ENCODE data around the gene SMAP1. TPM values are rescaled to one million over a fixed set of nuclear protein-coding genes. Genes with fewer than 3 reads are reported as not detected.

Gene SMAP1
- total and polyA plus RNA-seq, 4 donors, result 32.5 to 67.8 (median 47.6) TPM

DNA sequence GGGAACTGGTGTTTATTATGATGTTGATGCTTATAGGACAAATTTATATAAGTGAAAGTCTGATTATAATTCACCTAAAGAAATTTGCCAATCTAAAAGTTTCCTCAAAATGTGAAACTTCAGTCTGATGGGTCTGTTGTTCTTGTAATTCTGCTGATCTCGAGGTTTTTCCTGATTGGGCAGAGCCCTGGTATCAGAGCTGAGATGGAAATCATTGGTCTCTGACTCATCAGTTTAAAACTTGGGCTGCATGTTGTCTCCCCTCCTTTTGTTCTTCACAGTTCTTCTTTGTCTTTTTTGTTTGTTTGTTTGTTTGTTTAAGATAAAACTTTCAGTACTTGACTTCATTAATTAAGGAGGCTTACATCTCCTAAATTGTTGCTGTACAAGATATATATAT is 5.9 kb downstream of the SMAP1 start:
- WGBS (ENCODE audit: insufficient coverage), result 80% methylated on average over 1 of the region's 1 CpG
- DNase-seq (ENCODE audit: low read depth in 4 of 6, low spot score in 6 of 6), result no peak
- no peaks in the 10 kb centered on the region for H3K9me3 ChIP-seq (ENCODE audit: control insufficient read depth, insufficient read depth, low read length)

DNA sequence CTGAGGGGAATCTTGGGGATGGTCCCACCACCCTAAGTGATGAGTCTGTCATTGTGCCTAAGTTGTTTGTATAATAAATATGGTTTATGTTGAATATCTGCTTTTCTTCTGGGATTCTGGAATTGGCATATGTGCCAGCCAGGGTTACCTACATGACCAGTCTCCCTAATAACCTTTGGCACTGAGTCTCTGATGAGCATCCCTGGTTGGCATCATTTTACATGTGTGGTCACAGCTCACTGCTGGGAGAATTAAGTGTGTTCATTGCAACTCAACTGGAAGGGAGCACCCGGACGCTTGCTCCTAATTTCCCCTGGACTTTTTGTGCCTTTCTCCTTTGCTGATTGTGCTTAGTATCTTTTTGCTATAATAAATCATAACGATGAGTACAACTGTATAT is 8.1 kb downstream of the SMAP1 start:
- WGBS (ENCODE audit: insufficient coverage), result no CpG with 5 or more reads among the region's 3 CpGs
- H3K27me3 ChIP-seq (ENCODE audit: control insufficient read depth, insufficient read depth, low read length), result no peaks in the 10 kb centered on the region
- DNase-seq (ENCODE audit: low read depth in 4 of 6, low spot score in 6 of 6), result no peak
- no peak overlapping the region for H3K27ac ChIP-seq (ENCODE audit: low read depth, low read length)
- H3K36me3 ChIP-seq (ENCODE audit: control insufficient read depth, insufficient read depth, low read length), result no peaks in the 10 kb centered on the region
- H3K4me1 ChIP-seq (ENCODE audit: control insufficient read depth, insufficient read depth, low read length), result no peaks in the 10 kb centered on the region
- no peaks in the 10 kb centered on the region for H3K9me3 ChIP-seq (ENCODE audit: control insufficient read depth, insufficient read depth, low read length)
- no peak overlapping the region for H3K4me3 ChIP-seq (ENCODE audit: low read depth, low read length)

More for the DNA sequence above, 5.9 kb downstream of the SMAP1 start:
- Histone ChIP-seq H3K4me3 (ENCODE audit: low read depth, low read length) (no peak overlapping the region), H3K36me3 (ENCODE audit: control insufficient read depth, insufficient read depth, low read length) (no peaks in the 10 kb centered on the region), H3K27me3 (ENCODE audit: control insufficient read depth, insufficient read depth, low read length) (no peaks in the 10 kb centered on the region), H3K27ac (ENCODE audit: low read depth, low read length) (no peak overlapping the region), H3K4me1 (ENCODE audit: control insufficient read depth, insufficient read depth, low read length) (no peaks in the 10 kb centered on the region)

DNA sequence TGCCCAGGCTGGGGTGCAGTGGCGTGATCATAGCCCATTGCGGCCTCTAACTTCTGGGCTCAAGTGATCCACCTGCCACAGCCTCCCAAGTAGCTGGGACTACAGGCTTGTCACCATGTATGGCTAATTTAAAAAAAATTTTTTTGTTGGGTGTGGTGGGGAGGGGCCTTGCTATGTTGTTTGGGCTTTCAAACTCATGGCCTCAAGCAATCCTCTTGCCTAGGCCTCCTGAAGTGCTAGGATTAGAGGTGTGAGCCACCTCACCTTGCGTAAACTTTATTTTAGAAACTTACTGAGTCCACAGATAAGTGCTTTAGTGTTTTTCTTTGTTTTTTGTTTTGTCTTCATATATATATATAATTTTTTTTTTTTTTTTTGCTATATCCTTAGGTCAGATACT is 9.1 kb downstream of the SMAP1 start:
- Histone ChIP-seq H3K4me1 (ENCODE audit: control insufficient read depth, insufficient read depth, low read length) (no peaks in the 10 kb centered on the region), H3K27ac (ENCODE audit: low read depth, low read length) (no peak overlapping the region), H3K36me3 (ENCODE audit: control insufficient read depth, insufficient read depth, low read length) (no peaks in the 10 kb centered on the region), H3K4me3 (ENCODE audit: low read depth, low read length) (no peak overlapping the region), H3K27me3 (ENCODE audit: control insufficient read depth, insufficient read depth, low read length) (no peaks in the 10 kb centered on the region), H3K9me3 (ENCODE audit: control insufficient read depth, insufficient read depth, low read length) (no peaks in the 10 kb centered on the region)
- DNase-seq (ENCODE audit: low read depth in 4 of 6, low spot score in 6 of 6), result no peak
- 100% methylated on average over 2 of the region's 3 CpGs for WGBS (ENCODE audit: insufficient coverage)

DNA sequence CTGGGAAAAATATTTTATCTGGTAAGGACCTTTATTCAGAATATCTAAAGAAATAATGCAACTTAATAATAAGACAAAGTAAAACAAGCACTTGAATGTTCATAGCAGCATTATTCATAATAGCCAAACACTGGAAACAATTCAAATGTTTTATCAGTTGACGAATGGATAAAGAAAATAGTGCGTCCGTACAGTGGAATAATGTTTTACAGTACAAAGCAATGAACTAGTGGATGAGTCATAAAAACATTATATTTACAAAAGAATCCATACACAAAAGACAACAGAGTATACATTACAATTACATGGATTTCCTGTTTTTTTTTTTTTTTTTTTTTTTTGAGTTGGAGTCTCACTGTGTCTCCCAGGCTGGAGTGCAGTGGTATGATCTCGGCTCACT is 12.7 kb downstream of the SMAP1 start:
- Histone ChIP-seq H3K4me1 (ENCODE audit: control insufficient read depth, insufficient read depth, low read length) (no peaks in the 10 kb centered on the region), H3K36me3 (ENCODE audit: control insufficient read depth, insufficient read depth, low read length) (no peaks in the 10 kb centered on the region), H3K27ac (ENCODE audit: low read depth, low read length) (no peak overlapping the region), H3K27me3 (ENCODE audit: control insufficient read depth, insufficient read depth, low read length) (no peaks in the 10 kb centered on the region), H3K9me3 (ENCODE audit: control insufficient read depth, insufficient read depth, low read length) (no peaks in the 10 kb centered on the region), H3K4me3 (ENCODE audit: low read depth, low read length) (no peak overlapping the region)
- no CpG with 5 or more reads among the region's 4 CpGs for WGBS (ENCODE audit: insufficient coverage)
- DNase-seq (ENCODE audit: low read depth in 4 of 6, low spot score in 6 of 6), result no peak

DNA sequence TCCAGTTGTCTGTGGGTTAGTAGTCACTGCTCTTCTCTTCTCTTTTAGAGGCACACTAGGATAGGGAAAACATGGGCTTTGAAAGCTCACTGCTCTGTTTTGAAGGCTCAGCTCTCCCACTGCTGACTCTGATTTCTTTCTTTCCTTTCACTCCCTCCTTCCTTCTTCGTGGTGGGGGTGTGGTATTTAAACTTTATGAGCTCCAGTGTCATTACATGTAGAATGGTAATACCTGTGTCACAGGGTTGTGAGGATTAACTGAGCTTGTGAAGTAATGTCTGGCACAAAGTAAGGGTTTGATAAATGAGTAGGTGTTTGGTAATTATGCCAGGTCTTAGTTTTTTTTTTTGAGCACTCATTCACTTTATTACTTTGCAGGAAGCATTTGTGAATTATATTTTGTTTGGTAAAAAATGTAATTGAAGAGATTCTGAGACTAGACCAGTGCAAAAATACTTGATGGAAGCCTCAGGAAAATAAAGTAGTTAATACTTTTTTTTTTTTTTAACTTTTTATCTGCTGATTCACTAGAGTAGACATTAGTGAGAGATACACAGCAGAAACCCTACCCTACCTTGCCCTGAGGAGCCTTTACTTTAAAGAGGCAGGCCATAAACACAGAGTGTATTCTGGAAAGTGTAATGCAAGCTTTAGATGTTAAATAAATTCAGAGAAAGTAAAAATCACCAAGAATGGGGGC is 17.3 kb downstream of the SMAP1 start:
- no peaks in the 10 kb centered on the region for H3K27me3 ChIP-seq (ENCODE audit: control insufficient read depth, insufficient read depth, low read length)
- H3K4me1 ChIP-seq (ENCODE audit: control insufficient read depth, insufficient read depth, low read length), result no peaks in the 10 kb centered on the region
- no peak overlapping the region for H3K27ac ChIP-seq (ENCODE audit: low read depth, low read length)
- WGBS (ENCODE audit: insufficient coverage), result no CpG with 5 or more reads among the region's 1 CpG
- no peaks in the 10 kb centered on the region for H3K36me3 ChIP-seq (ENCODE audit: control insufficient read depth, insufficient read depth, low read length)
- peaks cover 1% of the 10 kb centered on the region for H3K9me3 ChIP-seq (ENCODE audit: control insufficient read depth, insufficient read depth, low read length)
- no peak for DNase-seq (ENCODE audit: low read depth in 4 of 6, low spot score in 6 of 6)
- H3K4me3 ChIP-seq (ENCODE audit: low read depth, low read length), result no peak overlapping the region

DNA sequence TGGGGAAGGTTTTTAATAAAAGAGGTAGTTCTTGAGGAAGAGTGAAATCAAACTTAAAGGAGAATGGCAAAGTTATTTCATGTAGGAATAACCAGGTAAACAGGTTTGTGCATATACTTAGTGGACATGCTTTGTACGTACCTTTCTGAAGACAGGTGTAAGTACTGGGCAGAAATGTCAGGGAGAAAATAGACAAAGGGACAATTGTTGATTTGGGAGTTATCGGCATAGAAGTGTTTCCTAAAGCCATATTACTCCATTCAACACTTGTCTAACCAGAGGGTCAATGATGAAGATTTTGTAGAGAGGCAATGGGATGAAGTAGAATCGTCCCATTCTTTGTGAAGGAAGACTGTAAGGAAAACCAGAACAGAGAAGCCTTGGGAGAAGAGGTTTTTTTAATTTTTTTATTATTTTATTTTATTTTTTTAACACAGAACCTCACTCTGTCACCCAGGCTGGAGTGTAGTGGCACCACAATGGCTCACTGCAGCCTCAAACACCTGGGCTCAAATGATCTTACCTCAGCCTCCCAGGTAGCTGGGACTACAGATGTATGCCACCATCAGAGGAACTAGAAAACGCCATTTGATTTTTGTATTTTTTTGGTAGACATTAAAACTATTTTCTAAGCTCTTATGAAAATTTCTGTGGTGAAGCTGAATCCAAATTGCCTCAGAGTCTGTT is 18.0 kb downstream of the SMAP1 start:
- H3K4me1 ChIP-seq (ENCODE audit: control insufficient read depth, insufficient read depth, low read length), result no peaks in the 10 kb centered on the region
- no peak overlapping the region for H3K4me3 ChIP-seq (ENCODE audit: low read depth, low read length)
- H3K27ac ChIP-seq (ENCODE audit: low read depth, low read length), result no peak overlapping the region
- no peaks in the 10 kb centered on the region for H3K36me3 ChIP-seq (ENCODE audit: control insufficient read depth, insufficient read depth, low read length)
- H3K27me3 ChIP-seq (ENCODE audit: control insufficient read depth, insufficient read depth, low read length), result no peaks in the 10 kb centered on the region
- no CpG with 5 or more reads among the region's 4 CpGs for WGBS (ENCODE audit: insufficient coverage)
- DNase-seq (ENCODE audit: low read depth in 4 of 6, low spot score in 6 of 6), result no peak
- H3K9me3 ChIP-seq (ENCODE audit: control insufficient read depth, insufficient read depth, low read length), result peaks cover 2% of the 10 kb centered on the region

DNA sequence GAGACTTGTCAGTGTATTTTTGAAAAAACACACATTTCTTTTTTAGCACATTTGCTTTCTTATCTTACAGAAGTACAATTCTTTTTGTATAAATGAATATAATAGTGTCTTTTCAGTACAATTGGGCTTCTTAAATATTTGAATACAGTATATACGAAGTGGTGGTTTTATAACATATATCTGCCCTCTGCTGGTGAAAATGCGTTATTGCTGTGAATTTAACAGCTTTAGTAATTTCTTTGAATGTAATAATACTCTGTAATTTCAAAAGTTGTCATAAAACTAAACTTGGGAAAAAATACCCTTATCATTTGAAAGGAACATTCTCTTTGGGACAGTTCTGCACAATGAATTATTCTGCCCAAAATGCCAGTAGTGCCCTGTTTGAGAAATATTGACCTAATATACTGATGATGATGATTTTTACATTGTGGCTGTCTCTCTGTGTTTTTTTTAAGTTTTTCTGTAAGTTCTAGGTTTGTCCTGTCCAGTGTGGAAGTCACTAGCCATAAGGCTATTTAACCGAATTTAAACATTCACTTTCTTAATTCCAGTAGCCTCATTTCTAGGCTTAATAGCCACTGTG is 19.0 kb downstream of the SMAP1 start:
- no peaks in the 10 kb centered on the region for H3K36me3 ChIP-seq (ENCODE audit: control insufficient read depth, insufficient read depth, low read length)
- no peaks in the 10 kb centered on the region for H3K4me1 ChIP-seq (ENCODE audit: control insufficient read depth, insufficient read depth, low read length)
- peak in 3 of 6 donors; percentile 19 to 84 (median 61) for DNase-seq (ENCODE audit: low read depth in 4 of 6, low spot score in 6 of 6)
- WGBS (ENCODE audit: insufficient coverage), result no CpG with 5 or more reads among the region's 3 CpGs
- H3K27me3 ChIP-seq (ENCODE audit: control insufficient read depth, insufficient read depth, low read length), result no peaks in the 10 kb centered on the region
- no peak overlapping the region for H3K27ac ChIP-seq (ENCODE audit: low read depth, low read length)
- H3K4me3 ChIP-seq (ENCODE audit: low read depth, low read length), result no peak overlapping the region
- H3K9me3 ChIP-seq (ENCODE audit: control insufficient read depth, insufficient read depth, low read length), result peaks cover 5% of the 10 kb centered on the region

DNA sequence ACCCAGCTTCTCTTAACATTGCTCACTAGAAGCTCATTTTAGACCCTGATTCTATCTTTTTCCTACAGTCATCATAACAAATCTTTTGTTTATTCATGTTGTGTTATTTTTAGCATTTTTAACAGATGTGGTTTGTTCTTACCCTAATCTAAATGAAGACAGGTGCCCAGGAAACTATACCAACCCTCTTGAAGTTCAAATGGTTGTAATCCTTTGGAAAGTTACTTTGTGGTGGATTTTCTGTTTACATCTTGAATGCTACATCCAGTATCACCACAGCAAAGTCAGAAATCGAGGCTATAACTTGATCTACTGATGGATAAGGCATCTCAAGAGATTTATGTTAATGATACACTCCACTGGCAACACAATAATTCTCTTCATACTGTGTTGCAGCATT is 26.2 kb downstream of the SMAP1 start:
- Histone ChIP-seq H3K9me3 (ENCODE audit: control insufficient read depth, insufficient read depth, low read length) (peaks cover 13% of the 10 kb centered on the region), H3K36me3 (ENCODE audit: control insufficient read depth, insufficient read depth, low read length) (no peaks in the 10 kb centered on the region), H3K27ac (ENCODE audit: low read depth, low read length) (no peak overlapping the region), H3K4me1 (ENCODE audit: control insufficient read depth, insufficient read depth, low read length) (no peaks in the 10 kb centered on the region), H3K27me3 (ENCODE audit: control insufficient read depth, insufficient read depth, low read length) (no peaks in the 10 kb centered on the region), H3K4me3 (ENCODE audit: low read depth, low read length) (no peak overlapping the region)
- WGBS (ENCODE audit: insufficient coverage), result no CpG with 5 or more reads among the region's 1 CpG
- no peak for DNase-seq (ENCODE audit: low read depth in 4 of 6, low spot score in 6 of 6)

DNA sequence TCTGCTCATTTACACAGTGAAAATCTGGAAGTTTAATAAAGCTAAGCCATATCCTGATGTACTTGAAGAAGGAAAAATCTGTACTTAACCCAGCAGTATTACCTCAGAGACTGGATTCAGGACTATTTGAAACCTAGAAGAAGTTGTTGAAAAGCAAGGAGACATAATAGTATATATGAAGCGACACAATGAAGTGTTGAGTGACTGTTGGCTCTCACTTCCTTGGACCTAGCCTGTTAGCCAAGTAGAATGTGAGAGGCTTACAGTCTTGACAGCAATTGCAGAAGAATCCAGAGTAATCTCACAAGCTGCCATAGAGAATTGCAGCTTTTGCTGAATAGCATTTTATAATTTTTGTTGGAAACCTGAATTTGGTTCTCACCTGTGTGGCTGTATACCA is 26.7 kb downstream of the SMAP1 start:
- Histone ChIP-seq H3K36me3 (ENCODE audit: control insufficient read depth, insufficient read depth, low read length) (peaks cover 1% of the 10 kb centered on the region), H3K4me1 (ENCODE audit: control insufficient read depth, insufficient read depth, low read length) (no peaks in the 10 kb centered on the region), H3K27me3 (ENCODE audit: control insufficient read depth, insufficient read depth, low read length) (no peaks in the 10 kb centered on the region), H3K4me3 (ENCODE audit: low read depth, low read length) (no peak overlapping the region), H3K27ac (ENCODE audit: low read depth, low read length) (no peak overlapping the region), H3K9me3 (ENCODE audit: control insufficient read depth, insufficient read depth, low read length) (peaks cover 12% of the 10 kb centered on the region)
- no CpG with 5 or more reads among the region's 1 CpG for WGBS (ENCODE audit: insufficient coverage)
- no peak for DNase-seq (ENCODE audit: low read depth in 4 of 6, low spot score in 6 of 6)
